HL-60/S4 treated with retinoic acid at 250 ng/mL for 4 days and 3 days (cell line): ENCODE results near the gene ADAMTS14.

Experiments
- in situ Hi-C: fragments of 300-500 bp; cut with MboI; formaldehyde crosslinking; loops from 2 replicates; pipeline ENCODE4 v1.7.0; 2022; ENCODE audit warnings: low sequenced_read_pairs

The ADAMTS14 gene

DNA sequence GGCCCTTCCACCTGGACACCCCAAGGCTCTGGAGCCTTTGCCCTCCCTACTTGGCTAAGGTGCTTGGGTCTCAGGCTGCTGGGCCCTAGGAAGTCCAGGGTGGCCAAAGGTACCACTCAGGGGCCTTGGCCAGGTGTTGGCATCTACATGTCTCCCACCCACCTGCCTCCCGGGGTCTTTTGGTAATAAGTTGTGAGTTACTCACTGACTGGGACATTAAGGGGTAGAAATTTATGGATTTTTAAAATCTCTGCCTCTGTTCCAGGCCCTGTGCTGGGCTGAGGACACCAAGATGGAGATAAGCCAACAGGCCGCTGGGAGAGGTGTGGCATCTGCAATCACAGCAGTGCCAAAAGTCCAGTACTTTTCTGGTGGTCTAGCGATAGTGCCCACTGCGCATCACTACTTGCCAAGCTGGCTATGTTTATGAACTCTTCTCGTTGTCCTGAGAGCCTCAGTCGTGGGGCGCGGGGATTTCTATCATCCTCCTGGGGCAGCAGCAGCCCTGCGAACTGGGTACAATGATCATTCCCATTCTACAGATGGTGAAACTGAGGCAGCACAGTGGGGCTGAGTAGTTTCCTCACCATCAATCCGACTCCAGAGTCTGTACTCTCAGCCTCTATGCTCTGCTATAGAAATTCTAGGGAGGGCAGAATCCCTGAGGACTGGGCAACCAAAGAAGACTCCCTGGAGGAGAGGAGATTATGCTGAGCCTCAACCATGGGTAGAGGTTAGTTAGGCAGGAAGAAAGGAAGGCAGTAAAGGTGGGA lies 76.7 kb downstream of the ADAMTS14 start:
- in situ Hi-C loops, result no loop called here

DNA sequence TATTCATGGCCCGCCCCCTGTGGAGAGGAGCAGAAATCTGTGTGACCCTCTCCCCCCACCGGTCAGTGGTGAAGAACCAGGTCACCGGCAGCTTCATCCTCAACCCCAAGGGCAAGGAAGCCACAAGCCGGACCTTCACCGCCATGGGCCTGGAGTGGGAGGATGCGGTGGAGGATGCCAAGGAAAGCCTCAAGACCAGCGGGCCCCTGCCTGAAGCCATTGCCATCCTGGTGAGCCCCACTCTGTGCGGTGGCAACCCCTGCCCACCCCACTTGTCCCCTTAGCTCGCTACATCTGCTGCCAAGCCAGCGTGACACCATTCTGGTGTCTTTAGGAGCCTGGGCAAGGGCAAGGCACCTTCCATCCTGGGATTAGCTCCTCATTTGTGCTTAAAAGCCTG lies 77.5 kb downstream of the ADAMTS14 start:
- in situ Hi-C loops, result loop anchor here (10.0 kb wide), 1 partner anchor 185 kb away; no protein-coding TSS in a partner anchor

DNA sequence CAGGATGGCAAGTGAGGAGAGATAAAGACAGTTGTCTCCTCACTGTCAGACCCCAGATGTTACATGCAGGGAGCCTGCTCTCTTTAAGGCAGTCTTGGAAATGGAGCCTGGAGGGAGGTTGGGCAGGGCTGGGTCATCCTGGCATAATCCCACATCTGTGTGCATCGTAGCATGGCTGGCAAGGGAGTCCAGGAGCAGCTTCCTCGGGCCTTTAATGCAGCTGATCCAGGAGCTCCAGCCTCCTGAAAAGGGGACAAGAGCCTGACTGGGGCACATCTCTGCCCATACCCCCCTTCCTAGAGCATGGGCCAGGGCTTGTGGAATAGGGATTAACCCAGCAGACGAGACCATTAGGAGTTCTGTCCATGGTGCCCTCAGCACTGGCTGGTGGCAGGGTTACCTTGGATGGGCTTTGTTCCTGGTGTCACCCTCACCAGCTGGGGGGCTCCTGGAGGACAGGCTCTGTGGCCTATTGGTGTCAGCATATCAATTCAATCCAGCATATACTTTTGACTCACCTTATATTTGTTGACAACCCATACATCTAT lies 77.9 kb downstream of the ADAMTS14 start:
- in situ Hi-C loops, result loop anchor here (10.0 kb wide), 1 partner anchor 185 kb away; no protein-coding TSS in a partner anchor

DNA sequence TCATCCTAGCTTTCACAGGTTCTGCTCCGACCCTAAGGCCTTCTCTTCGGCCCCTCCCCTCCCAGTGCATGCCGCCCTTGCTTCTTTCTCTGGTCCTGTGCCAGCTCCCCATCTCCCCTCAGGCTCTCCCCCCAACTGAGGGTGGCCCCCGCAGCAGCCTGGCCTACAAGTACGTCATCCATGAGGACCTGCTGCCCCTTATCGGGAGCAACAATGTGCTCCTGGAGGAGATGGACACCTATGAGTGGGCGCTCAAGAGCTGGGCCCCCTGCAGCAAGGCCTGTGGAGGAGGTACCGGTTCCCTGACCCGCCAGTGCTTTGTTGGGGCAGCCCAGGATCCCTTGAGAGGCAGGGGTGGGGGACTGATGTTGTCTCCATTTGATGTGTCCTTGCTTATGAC lies 79.0 kb downstream of the ADAMTS14 start:
- in situ Hi-C loops, result loop anchor here (10.0 kb wide), 1 partner anchor 187 kb away; no protein-coding TSS in a partner anchor

DNA sequence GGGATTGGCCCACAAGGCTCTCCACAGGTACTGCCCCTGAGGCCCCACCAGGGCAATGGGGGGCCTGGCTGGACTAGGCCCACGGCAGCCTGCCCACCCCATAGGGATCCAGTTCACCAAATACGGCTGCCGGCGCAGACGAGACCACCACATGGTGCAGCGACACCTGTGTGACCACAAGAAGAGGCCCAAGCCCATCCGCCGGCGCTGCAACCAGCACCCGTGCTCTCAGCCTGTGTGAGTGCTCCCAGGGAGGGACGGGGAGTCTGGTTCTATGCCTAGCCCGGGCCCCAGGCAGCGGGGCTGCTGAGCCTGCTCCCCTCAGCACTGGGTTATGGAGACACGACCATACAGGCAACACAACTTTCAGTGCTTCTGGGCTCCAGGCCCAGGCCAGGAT lies 79.7 kb downstream of the ADAMTS14 start:
- in situ Hi-C loops, result loop anchor here (10.0 kb wide), 1 partner anchor 187 kb away; no protein-coding TSS in a partner anchor

DNA sequence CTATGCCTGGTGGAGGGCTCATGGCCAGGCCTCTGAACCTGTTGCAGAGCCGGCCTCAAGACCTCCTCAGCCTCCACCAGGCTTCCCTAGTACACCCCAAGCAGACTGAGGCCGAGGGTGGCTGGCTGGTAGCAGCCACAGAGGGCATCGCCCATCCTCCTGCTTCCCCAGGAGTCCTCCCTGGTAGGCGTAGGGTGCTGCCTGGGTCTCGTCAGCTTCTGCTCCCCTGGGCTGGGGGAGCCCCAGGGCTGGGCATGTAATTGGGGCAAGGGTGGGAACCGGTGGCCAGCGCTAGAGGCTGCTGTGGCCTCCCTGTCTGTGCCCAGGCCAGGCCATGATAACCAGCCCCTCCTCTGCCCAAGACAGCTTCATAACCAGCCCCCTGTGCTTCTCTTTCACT lies 80.3 kb downstream of the ADAMTS14 start:
- in situ Hi-C loops, result loop anchor here (10.0 kb wide), 1 partner anchor 188 kb away; no protein-coding TSS in a partner anchor

DNA sequence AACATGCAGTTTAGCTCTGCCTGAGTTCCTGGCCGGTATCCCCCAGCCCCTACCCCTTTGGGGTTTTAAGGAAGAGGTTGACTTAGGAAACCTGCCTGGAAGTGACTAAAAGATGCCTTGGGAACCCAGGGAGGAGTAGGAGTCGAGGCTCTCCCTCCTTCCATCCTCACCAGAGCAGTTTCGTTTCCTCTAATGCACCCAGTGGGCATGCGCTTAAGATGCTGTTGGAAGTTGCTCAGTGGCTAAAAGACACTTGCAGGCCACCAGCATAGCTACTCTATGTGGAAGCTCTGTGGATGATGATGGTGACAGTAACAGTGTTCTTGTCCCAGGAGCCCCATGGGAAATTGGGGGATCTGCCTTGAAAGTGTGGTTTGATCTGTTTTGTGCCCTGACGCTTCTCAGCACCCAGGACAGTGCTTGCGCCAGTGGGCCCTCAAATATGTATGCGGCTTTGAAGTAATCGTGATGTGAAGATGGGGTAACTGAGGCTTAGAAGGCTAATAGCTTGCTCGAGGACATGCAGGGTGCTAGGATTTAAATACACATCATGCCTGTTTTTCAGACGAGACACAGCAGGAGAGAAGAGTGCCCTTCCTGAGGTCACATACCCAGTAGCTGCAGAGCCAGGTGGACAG lies 80.8 kb downstream of the ADAMTS14 start:
- in situ Hi-C loops, result loop anchor here (10.0 kb wide), 1 partner anchor 188 kb away; no protein-coding TSS in a partner anchor

DNA sequence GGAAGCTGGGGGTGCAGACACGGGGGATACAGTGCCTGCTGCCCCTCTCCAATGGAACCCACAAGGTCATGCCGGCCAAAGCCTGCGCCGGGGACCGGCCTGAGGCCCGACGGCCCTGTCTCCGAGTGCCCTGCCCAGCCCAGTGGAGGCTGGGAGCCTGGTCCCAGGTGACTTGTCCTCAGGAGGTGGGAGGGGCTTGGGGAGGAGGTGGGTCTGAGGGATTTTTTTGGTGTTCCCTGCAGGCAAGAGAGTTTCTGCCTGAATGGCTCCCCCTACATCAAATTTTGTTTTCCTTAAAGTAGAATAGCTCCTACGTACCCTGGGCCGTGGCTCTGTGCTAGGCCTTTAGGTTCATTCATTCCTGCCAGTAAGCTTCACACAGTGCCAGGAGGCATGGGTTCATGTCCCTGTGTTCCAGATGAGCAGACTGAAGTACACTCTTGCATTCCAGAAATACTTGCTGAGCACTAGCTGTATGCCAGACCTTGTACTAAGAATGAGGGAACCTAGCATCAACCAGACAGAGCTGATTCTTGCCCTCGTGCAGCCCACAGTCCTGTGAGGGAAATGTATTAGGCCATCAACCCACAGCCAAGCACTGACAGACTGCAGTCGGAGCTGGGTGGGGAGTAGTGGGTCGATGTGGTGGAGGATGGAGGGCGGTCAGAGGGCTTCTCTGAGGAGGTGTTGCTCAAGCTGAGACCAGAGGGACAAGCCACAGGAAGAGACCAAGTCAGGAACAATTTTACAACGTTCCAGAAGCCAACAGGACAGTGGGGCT lies 81.7 kb downstream of the ADAMTS14 start:
- in situ Hi-C loops, result loop anchor here (10.0 kb wide), 1 partner anchor 189 kb away; no protein-coding TSS in a partner anchor

DNA sequence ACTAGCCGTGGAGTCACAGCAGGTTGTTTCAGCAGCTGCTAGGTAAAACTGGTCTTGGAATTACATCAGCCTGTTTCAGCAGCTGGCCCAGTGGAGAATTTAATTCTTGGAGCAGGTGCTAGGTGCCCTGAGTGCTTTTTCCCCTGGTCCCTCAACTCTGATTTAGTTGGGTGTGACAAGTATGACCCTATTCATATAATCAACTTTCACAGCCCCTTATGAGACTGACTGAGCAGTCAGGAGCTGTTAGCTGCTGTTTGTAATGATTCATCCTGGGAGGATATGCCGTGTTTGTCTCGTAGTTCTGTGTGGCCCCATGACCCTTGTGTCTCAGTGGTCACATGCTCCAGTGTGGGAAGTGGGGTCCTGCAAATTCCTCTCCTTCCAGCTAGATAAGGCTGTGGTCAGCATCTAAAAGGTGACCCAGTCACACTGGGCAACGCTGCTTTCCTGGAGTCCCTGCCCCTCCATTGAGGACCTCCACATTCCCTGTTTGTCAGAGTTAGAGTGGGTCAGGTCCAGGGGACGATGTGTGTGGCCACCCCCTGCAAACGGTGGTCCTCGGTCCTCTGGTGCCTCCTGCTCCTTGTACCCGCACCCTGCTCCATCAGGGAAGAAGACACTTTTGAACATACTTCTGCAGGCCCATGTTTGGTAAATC lies 84.5 kb downstream of the ADAMTS14 start:
- in situ Hi-C loops, result loop anchor here (10.0 kb wide), 1 partner anchor 192 kb away; no protein-coding TSS in a partner anchor

DNA sequence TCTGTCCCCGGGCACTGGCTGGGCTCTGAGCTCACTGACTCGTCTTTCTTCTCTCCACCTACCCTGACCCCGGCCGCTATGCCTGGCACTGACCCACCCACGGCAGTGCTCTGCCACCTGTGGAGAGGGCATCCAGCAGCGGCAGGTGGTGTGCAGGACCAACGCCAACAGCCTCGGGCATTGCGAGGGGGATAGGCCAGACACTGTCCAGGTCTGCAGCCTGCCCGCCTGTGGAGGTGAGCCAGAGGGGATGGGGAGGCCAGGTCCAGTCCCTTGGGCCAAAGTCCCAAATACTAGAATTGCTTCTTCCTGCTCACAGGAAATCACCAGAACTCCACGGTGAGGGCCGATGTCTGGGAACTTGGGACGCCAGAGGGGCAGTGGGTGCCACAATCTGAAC lies 85.5 kb downstream of the ADAMTS14 start:
- in situ Hi-C loops, result loop anchor here (10.0 kb wide), 1 partner anchor 193 kb away; no protein-coding TSS in a partner anchor

DNA sequence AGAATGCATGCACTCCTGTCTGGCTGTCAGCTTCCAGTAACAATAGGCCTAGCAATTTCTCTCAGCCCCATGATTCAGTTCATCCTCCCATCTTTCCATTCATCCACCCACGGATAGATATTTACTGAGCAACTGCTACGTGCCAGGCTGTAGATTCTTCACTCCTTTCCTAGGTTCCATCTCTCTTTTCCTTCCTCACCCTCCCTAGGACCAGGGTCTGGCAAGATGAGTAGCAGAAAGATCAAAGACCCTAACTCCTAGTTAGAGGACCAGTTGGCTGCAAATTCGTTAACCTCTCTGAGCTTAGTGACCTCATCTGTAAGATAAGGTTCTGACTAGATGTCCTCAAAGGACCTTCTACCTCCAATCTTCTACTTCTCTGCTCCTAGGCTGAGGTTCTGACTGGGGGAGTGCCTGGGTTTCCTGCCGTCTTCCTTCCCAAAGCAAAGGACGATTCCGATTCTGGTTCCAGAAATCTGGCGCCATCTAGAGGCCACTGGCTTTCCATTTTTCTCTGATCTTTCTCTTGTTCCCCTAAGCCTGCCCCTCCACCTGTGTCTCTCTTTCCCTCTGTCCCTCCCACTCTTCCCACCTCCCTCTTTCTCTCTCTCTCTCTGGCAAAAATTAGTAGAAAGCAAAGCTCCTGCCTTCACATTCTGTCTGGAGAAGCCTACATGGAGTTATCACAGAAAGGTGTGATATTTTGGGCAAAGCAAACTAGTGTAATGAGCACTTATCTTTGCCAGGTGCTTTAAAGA lies 86.6 kb downstream of the ADAMTS14 start:
- in situ Hi-C loops, result loop anchor here (10.0 kb wide), 1 partner anchor 194 kb away; no protein-coding TSS in a partner anchor

DNA sequence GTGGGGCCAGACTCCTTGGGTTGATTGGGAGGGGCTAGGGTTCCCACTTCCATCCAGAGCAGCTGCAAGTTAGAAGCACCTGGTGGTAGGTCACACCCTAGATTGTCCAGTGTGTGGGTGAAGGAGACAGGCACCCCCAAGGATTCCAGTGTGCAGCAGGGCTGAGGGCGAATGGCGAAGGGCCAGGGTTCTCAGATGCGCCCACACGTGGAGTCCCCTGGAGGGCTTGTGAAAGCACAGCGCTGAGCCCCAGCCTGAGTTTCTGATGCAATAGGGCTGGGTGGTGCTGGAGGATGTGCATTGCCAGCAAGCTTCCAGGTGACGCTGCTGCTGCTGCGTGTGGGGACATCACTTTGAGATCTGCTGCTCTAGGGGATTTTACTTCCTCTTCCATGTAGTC lies 87.5 kb downstream of the ADAMTS14 start:
- in situ Hi-C loops, result loop anchor here (10.0 kb wide), 2 partner anchors 195 to 215 kb away; no protein-coding TSS in a partner anchor

DNA sequence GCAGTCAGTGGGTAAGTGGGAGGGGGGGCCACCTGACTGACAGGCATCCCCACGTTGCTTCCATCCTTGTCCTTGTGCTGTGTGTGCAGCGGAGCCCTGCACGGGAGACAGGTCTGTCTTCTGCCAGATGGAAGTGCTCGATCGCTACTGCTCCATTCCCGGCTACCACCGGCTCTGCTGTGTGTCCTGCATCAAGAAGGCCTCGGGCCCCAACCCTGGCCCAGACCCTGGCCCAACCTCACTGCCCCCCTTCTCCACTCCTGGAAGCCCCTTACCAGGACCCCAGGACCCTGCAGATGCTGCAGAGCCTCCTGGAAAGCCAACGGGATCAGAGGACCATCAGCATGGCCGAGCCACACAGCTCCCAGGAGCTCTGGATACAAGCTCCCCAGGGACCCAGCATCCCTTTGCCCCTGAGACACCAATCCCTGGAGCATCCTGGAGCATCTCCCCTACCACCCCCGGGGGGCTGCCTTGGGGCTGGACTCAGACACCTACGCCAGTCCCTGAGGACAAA lies 88.0 kb downstream of the ADAMTS14 start:
- in situ Hi-C loops, result loop anchor here (10.0 kb wide), 1 partner anchor 216 kb away; no protein-coding TSS in a partner anchor

DNA sequence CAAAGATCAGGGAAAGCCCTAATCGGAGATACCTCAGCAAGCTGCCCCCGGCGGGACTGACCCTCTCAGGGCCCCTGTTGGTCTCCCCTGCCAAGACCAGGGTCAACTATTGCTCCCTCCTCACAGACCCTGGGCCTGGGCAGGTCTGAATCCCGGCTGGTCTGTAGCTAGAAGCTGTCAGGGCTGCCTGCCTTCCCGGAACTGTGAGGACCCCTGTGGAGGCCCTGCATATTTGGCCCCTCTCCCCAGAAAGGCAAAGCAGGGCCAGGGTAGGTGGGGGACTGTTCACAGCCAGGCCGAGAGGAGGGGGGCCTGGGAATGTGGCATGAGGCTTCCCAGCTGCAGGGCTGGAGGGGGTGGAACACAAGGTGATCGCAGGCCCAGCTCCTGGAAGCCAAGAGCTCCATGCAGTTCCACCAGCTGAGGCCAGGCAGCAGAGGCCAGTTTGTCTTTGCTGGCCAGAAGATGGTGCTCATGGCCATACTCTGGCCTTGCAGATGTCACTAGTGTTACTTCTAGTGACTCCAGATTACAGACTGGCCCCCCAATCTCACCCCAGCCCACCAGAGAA lies 88.8 kb downstream of the ADAMTS14 start:
- in situ Hi-C loops, result loop anchor here (10.0 kb wide), 1 partner anchor 216 kb away; no protein-coding TSS in a partner anchor

DNA sequence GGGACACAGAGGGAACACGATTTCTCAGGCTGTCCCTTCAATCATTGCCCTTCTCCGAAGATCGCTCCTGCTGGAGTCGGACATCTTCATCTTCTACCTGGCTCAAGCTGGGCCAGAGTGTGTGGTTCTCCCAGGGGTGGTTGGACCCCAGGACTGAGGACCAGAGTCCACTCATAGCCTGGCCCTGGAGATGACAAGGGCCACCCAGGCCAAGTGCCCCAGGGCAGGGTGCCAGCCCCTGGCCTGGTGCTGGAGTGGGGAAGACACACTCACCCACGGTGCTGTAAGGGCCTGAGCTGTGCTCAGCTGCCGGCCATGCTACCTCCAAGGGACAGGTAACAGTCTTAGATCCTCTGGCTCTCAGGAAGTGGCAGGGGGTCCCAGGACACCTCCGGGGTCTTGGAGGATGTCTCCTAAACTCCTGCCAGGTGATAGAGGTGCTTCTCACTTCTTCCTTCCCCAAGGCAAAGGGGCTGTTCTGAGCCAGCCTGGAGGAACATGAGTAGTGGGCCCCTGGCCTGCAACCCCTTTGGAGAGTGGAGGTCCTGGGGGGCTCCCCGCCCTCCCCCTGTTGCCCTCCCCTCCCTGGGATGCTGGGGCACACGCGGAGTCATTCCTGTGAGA lies 89.5 kb downstream of the ADAMTS14 start:
- in situ Hi-C loops, result loop anchor here (10.0 kb wide), 1 partner anchor 217 kb away; no protein-coding TSS in a partner anchor

DNA sequence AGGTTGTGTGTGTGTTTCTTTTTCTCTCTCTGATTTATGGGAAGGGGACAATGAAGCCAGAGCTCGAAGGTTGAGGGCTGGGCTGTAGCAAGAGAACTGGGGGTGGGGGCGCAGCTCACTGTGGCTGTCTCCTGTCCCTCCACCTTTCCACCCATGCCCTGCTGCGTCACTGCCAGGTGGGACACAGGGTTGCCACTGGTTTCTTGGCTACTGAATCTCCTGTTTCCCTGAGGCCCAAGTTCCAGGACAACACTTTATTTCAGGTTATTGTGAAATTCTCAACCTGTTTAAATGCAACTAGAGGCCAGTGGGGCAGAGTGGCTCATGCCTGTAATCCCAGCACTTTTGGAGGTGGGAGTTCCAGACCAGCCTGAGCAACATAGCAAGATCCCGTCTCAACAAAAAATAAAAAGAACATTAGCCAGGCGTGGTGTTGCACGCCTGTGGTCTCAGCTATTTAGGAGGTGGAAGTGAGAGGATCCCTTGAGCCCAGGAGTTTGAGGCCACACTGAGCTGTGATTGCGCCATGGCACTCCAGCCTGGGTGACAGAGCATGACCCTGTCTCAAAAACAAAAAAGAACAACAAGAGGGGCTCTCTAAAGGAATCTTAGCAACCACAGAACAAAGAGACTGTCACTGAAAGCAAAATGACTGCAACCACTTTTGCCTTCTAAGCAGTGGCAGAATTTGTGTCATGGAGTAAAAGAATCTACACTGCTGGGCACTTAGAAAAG lies 90.3 kb downstream of the ADAMTS14 start:
- in situ Hi-C loops, result loop anchor here (10.0 kb wide), 1 partner anchor 218 kb away; no protein-coding TSS in a partner anchor

DNA sequence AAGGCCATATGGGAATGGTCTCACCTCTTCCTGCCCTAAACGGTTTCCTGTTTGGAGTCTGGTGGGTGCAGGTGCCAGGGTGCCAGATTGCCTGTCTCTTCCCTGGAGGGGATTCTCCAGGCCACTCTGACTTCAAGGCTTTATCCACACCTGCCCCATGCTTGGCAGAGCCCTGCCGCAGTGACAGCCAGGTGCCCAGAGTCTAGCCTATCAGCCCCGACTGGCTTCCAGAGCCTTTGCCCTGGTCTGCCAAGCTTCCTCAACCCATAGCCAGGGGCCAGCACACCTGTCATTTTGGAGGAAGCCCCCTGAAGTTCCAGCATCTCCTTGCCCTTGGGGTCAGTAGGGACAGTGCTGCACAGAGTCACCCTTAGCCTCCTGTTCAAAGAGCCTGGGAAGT lies 91.3 kb downstream of the ADAMTS14 start:
- in situ Hi-C loops, result loop anchor here (10.0 kb wide), 1 partner anchor 219 kb away; no protein-coding TSS in a partner anchor
